Prostate gland (tissue), 2 donors: ENCODE results near the gene CADM4.

ENCODE experiments used
- CTCF ChIP-seq, 4 experiments: fragments of 200-600 bp in 2 of 4; fragments of 450-650 bp in 2 of 4; sonication (generic) in 2 of 4; IDR thresholded peaks; 1 replicate in 3 of 4; 2 replicates in 1 of 4; pipeline ENCODE4 v1.5.1; 2016 to 2019; ENCODE audit warnings: antibody characterized with exemption in 4 of 4, mild to moderate bottlenecking in 2 of 4, moderate library complexity in 2 of 4
- POLR2A ChIP-seq: fragments of 450-650 bp; IDR thresholded peaks from one replicate; pipeline ENCODE4 v1.6.1; 2016; ENCODE audit warnings: antibody characterized with exemption, mild to moderate bottlenecking

DNA sequence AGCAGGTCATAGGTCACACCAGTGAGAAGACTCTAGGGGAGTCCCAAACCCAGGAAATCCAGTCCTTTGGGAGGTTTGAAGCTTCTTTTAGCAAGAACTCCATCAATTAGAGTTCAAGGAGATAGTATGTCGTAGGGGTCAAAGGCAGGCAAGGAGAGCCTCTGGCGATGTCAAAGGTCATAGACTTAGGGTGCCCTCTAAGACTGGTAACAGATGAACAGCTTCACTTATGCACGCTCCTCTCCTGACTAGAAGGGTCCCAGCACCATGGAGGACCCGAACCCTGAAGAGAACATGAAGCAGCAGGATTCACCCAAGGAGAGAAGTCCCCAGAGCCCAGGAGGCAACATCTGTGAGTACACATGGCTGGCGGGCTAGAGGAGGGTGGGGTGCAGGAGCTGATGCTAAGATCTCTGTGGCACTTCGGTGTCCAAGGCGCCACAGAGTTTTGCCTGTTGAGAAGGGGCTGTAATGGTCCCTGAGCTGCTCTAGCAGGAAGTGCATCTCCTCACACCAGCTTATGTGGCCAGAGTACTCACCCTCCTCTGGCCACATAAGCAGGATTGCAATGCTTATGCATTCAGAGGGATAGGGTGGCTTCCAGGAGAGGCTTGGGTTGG is 42.7 kb downstream of the CADM4 start:
- TF ChIP-seq POLR2A, result no peak
- TF ChIP-seq CTCF (IDR thresholded peaks at IDR 0.05), result no peak
